HG02852 (cell line): Measurements from ENCODE around the gene SP7.

ENCODE experiments used
- ATAC-seq: cut with Tn5 transposase; IDR thresholded peaks from one replicate; pipeline ENCODE4 v1.9.1; 2021; ENCODE audit warnings: mild to moderate bottlenecking, moderate library complexity; ENCODE audit not compliant: unreplicated experiment

Gene SP7

GRCh38 chr12:53279283-53279869 is 56.8 kb downstream of the SP7 start:
- no peak for ATAC-seq

GRCh38 chr12:53277981-53278380 is 58.2 kb downstream of the SP7 start:
- no peak for ATAC-seq
